COLO829 (cell line): ENCODE measurements around the gene EXOC3.
"Not testable (repeated sequence)": the region's sequence is repeated elsewhere in the genome, so short reads cannot be mapped to it uniquely, and the experiment has no call there.

Source experiments
- DNase-seq: peaks from one replicate; pipeline ENCODE4 v3.0.0; 2012; ENCODE audit warnings: low spot score

Gene EXOC3

DNA sequence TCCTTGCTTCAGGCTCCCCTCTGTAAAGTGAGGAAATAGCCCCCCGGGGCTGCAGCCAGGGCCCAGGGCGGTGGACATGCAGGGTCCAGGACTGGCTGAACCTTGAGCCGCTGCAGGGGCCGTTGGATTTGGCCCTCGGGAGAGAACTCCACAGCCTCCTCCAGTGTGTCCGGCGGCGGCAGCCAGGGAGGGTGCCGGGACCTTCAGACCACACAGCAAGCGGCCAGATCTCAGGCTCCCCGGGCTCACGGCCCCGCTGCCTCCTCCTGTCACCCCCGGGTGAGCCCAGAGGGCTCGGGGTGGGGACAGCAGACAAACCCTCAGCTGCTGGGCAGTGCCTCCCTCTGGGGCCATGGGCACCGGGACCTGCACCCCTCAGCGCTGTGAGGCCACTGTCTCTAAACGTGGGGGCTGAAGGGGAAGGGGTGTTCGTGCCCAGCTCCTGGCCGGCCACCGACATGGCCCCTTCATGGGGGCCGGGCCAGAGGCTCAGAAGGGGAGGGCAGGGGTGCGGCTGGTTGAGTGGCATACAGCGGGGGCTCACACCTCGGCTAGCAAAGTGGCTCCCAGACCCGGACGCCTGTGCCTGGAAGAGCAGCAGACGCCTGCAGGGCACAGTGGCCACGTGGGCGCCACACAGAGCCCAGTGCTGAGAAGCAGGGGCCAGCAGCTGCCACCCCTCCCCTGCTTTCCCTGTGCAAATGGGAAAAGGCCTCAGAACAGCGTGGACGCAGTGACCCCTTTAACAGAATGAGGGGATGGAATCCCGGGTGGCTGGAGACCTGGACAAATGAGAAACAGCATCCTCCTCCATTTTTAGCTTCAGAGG lies 61.6 kb downstream of the EXOC3 start:
- DNase-seq = no peak

DNA sequence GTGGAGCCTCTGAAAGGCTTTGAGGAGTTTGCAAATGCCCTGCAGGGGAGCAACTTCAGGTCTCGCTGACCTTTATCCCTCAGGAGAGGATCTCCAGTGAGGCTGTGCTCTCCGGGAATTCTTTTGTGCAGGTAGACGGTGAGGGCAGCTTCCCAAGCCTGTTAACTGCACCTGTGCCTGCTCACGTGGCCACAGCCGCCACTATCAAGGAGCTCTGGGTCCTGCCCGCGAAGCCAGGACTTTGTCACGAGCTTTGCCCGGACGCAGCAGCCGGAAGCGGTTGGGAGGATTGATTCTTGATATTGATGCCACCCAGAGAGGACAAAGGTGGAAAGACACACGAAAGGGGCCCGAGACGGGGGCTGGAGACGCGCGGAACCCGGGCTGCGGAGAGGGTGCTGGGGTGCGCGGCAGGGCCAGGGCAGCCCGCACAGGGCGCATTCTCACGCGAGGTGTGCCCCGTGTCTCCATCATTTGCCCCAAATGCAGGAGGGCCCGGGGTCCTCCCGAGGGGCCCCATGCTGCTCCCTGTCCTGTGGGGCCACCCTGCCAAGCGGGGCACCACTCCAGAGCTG lies 63.1 kb downstream of the EXOC3 start:
- no peak for DNase-seq

DNA sequence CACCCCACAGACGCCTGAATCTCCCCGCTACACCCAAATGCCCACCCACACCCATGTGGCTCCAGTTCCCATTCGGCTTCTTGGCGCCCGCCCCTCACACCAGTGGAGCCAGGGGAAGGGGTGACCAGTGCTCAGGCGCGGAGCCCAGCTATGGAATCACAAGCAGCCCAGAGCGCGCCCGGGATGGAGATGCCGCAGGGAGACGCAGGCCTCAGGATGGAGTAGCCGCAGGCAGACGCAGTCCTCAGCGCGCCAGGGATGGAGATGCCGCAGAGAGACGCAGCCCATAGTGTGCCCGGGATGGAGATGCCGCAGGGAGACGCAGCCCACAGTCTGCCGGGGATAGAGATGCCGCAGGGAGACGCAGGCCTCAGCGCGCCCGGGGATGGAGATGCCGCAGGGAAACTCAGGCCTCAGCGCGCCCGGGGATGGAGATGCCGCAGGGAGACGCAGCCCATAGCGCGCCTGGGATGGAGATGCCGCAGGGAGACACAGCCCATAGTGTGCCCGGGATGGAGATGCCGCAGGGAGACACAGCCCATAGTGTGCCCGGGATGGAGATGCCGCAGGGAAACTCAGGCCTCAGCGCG lies 65.1 kb downstream of the EXOC3 start:
- DNase-seq = not testable (repeated sequence)

DNA sequence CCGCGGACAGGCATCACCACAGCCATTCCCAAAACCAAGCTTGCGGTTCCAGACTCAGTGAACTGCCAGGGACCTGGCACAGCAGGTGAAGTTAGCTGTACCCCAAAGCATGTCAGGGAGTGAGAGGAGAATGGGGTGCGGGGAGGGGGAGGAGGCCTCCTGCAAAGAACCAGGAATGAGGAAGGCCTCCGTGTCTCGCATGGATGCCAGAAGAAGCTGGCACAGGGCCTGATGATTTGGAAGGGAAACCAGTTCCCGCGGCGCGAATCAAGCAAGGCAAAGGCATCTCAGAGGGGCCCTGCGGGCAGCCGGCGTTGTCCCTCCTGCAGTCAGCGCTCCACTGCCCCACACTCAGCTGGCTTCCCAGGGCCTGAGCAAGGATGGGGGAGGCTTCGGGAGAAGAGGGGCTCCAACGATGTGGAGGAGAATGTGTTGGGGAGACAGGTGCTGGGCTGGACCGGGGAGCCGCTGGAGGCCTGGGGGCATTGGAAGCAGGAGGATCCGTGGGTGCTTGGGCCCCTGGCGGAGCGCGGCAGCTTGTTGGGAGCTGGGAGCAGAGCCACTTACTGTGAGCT lies 66.7 kb downstream of the EXOC3 start:
- DNase-seq = no peak

DNA sequence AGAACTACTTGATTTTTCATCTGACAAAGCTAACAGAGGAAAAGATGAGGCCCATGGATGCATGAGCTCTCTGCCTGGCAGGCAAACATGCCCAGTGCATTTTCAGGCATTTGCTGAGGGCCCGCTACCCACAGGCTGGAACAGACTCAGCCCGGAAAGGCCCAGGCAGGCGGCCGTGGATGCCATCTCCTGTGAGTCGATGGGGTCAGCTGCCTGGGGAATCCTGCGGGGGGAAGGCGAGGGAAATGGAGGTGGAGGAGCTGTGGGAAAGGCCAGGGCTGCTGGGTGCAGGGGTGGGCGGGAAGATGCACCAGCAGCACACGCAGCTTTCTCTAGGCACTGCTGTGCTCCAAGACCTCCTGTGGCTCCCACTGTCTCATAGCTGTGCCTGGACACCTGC lies 67.5 kb downstream of the EXOC3 start:
- no peak for DNase-seq

DNA sequence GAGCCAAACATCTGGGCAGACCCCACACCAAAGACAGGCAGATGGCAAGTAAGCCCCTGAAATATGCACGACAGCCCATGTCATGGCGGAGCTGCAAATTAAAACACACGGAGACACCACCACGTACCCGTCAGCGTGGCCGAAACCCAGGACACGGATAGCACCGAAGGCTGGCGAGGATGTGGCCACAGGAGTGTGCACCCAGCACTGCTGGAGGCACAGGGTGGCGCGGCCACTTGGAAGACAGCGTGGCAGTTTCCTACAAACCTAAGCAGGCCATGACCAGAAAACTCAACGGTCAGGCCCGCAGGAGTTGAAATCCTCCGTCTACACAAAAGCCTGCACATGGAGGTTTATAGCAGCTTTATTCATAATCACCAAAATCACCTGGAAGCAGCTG lies 68.5 kb downstream of the EXOC3 start:
- no peak for DNase-seq

DNA sequence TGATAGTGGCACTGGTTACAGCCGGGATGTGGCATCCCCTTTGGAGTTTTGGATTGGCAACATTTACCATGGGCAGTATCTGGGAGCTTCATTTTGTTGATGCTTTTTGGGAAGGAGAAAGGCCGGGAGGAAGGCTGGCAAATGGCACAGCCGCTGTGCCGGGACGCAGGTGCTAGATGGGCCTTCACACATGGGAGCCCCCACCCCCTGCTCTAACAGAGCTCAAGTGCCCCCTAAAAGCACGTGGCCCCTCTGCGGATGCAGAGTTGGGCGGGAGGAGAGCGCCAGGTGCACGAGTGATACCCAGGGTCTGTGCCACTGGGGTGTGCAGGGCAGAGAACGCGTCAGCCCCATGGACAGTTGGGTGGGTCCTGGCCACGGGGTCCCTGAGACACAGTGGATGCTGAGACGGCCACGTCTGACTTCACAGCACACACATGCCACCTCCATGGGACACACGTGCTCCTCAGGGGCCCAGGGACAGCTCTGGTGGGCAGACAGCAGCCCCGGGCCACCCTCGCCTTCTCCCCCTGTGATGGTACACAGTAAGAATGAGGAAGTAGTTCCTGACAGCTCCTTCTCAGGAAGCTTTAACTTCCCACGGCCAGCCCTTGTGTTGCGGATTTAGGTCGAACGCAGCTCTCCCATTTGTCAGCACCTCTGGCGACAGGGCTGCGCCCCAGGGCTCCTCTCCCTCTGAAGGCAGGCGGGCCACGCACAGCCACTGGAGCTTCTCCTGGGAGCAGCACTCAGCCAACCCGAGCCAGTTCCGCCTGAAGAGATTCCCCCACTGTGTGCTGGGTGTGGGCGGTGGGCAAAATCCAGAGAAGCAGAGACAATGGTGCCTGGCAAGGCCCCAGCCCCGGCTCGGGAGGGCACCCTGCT lies 70.5 kb downstream of the EXOC3 start:
- DNase-seq = no peak

DNA sequence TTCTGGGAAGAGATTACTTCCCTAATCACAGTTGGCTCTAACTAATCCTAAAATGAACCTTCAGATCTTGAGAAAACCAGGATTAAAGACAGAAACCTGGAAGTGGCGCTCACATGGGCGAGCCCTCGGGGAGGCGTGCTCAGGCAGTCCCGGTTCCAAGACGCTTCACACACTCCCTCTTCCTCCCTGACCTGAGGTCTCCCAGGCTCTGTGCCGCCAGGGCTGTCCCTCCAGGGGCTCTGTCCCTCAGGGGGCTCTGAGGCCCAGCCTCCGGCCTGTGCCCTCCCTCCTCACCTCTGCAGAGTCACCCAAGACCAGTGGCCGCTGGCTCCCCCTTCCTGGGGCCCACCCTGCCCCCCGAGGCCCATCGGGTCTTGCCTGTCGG lies 71.1 kb downstream of the EXOC3 start:
- DNase-seq = no peak

DNA sequence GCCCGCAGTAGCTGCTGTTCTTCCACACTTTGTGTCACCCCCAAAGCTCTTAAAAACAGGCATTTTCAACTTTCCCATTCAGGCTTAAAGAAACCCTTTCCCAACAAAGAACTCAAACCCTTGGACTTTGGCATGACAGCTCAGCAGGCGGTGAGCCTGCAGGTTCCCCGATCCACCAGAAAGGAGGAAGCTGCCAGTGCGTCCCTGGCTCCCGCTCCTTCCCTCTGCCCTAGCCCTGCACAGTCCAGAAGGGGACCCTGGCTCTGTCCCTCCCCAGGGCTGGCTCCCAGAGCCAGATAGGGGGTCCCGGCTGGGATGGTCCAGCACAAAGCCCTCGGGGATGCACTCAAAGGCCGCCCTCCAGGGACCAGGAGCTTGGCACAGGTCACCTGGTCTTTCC lies 71.7 kb downstream of the EXOC3 start:
- no peak for DNase-seq

DNA sequence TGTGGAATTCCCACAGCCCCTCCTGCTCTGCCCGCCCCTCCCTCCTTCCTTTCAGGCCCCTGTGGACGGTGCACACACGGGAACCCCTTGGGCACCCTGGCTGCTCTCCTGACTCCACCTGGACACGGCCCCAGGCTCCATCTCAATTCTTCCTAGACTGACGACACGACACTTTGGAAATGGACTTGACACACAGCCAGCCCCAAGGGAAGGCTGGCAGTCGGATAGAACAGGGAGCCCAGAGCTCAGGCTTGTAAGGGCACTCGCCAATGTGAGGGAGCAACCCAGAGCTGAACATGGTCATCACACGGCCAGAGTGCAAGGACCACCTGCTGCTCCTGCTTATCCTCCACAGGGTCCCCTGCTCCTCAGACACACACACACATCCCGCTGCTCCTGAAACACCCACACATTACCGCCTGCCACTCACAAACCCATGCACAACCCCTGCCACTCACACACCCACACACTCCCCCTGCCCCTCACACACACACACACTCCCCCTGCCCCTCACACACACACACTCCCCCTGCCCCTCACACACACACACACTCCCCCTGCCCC lies 72.4 kb downstream of the EXOC3 start:
- no peak for DNase-seq

DNA sequence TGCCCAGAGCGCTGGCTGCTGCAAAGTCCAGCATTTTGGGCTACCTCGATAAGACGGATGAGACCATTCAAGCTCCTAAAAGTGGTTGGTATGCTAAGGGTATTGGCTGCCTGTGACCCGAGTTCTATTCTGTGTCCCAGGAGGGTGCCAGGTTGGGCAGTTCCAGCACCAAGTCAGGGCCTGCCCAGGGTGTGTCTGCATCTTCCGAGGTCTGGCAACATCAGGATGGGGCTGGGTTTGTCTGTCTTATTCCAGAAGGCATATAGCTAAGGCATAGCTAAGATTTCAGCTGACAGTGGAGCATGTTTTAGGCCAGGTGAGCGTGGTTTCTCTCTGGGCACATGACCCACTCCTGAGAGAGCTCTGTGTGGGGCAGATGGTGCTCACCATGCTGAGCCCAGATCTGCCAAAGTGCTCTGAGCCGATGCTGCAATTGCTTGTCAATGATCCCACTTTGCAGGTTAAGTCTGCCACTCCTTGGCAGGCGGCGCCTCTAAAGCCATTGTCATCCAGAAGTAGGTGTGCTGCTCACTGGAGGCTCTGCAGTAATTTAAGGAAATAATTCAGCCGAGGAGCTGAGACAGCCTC lies 73.5 kb downstream of the EXOC3 start:
- no peak for DNase-seq
